HG03460 (cell line): ENCODE results near the gene KANTR.

Experiments
- ATAC-seq: cut with Tn5 transposase; IDR thresholded peaks from one replicate; pipeline ENCODE4 v1.9.1; 2021; ENCODE audit not compliant: unreplicated experiment

KANTR gene

GRCh38 chrX:53093748-53094581 lies at the start of gene KANTR:
TSS of gene KANTR (plus strand) at chrX:53094142. CDS start at chrX:53124273, 30,131 bp downstream.
- peak; percentile 64 for ATAC-seq

- ATAC-seq: no peak
Measured at GRCh38 chrX:53044995-53045394, 48.9 kb upstream of the KANTR start.

- no peak for ATAC-seq
Measured at GRCh38 chrX:53047228-53047627, 46.7 kb upstream of the KANTR start.

- ATAC-seq: no peak
Measured at GRCh38 chrX:53048169-53049126, 45.5 kb upstream of the KANTR start, which contains the start of gene GPR173. TSS of gene GPR173 (plus strand) at chrX:53048789. CDS start at chrX:53076622, 27,833 bp downstream.

GRCh38 chrX:53049127-53049517 lies 44.8 kb upstream of the KANTR start:
- ATAC-seq: no peak

GRCh38 chrX:53050841-53051240 lies 43.1 kb upstream of the KANTR start:
- no peak for ATAC-seq

GRCh38 chrX:53055244-53055849 lies 38.6 kb upstream of the KANTR start:
- ATAC-seq: no peak

GRCh38 chrX:53056292-53056691 lies 37.6 kb upstream of the KANTR start:
- no peak for ATAC-seq

GRCh38 chrX:53065104-53065503 lies 28.8 kb upstream of the KANTR start:
- ATAC-seq: no peak

GRCh38 chrX:53071064-53071463 lies 22.9 kb upstream of the KANTR start:
- ATAC-seq: no peak

GRCh38 chrX:53071604-53072417 lies 22.1 kb upstream of the KANTR start:
- ATAC-seq: peak; percentile 83

- ATAC-seq: peak; percentile 38
Measured at GRCh38 chrX:53072418-53073114, 21.4 kb upstream of the KANTR start.

- no peak for ATAC-seq
Measured at GRCh38 chrX:53073115-53073586, 20.8 kb upstream of the KANTR start.

- ATAC-seq: no peak
Measured at GRCh38 chrX:53075011-53075410, 18.9 kb upstream of the KANTR start.

- no peak for ATAC-seq
Measured at GRCh38 chrX:53076671-53077070, 17.3 kb upstream of the KANTR start.

- ATAC-seq: no peak
Measured at GRCh38 chrX:53077207-53078197, 16.4 kb upstream of the KANTR start.

GRCh38 chrX:53078943-53079342 lies 15.0 kb upstream of the KANTR start:
- no peak for ATAC-seq
